Mucosa of rectum (tissue), 2 donors: ENCODE results near the gene NPR1.
"Not testable (repeated sequence)": the region's sequence is repeated elsewhere in the genome, so short reads cannot be mapped to it uniquely, and the experiment has no call there.

Source experiments
- H3K27ac ChIP-seq, 2 donors: one replicate each; pipeline ENCODE4 v1.7.0; 2013; ENCODE audit warnings: inconsistent platforms in 2 of 2, low read depth in 2 of 2, low read length in 2 of 2
- H3K27me3 ChIP-seq, 2 donors: one replicate each; pipeline ENCODE4 v1.7.0; 2013; ENCODE audit warnings: low read length in 2 of 2; ENCODE audit not compliant: control insufficient read depth in 2 of 2, insufficient read depth in 2 of 2
- H3K36me3 ChIP-seq, 2 donors: one replicate each; pipeline ENCODE4 v1.7.0; 2013; ENCODE audit warnings: low read length in 2 of 2; ENCODE audit not compliant: control insufficient read depth in 2 of 2, insufficient read depth in 2 of 2
- H3K4me1 ChIP-seq, 2 donors: one replicate each; pipeline ENCODE4 v1.7.0; 2013; ENCODE audit warnings: low read length in 2 of 2, mild to moderate bottlenecking in 1 of 2; ENCODE audit not compliant: control insufficient read depth in 2 of 2, insufficient read depth in 2 of 2
- H3K4me3 ChIP-seq, 2 donors: one replicate each; pipeline ENCODE4 v1.7.0; 2013; ENCODE audit warnings: low read length in 2 of 2
- H3K9ac ChIP-seq, 2 donors: one replicate each; pipeline ENCODE4 v1.7.0; 2013; ENCODE audit warnings: low read length in 2 of 2, low read depth in 1 of 2, mild to moderate bottlenecking in 1 of 2
- H3K9me3 ChIP-seq, 2 donors: one replicate each; pipeline ENCODE4 v1.7.0; 2013; ENCODE audit warnings: low read length in 2 of 2; ENCODE audit not compliant: control insufficient read depth in 2 of 2
- donor health status: healthy.
- donor health status: Normal muscosa, but diverticular disease.

The NPR1 gene

GRCh38 chr1:153662269-153662668 is 16.2 kb upstream of the NPR1 start:
- H3K4me3 ChIP-seq, result no peak overlapping the region
- H3K36me3 ChIP-seq, result peaks cover 61 to 63% of the 10 kb centered on the region in 2 donors
- no peaks in the 10 kb centered on the region for H3K27me3 ChIP-seq
- peaks cover 8 to 11% of the 10 kb centered on the region in 2 donors for H3K4me1 ChIP-seq
- no peak overlapping the region for H3K9ac ChIP-seq
- no peak overlapping the region for H3K27ac ChIP-seq
- H3K9me3 ChIP-seq, result no peaks in the 10 kb centered on the region

- Histone ChIP-seq H3K36me3 (peaks cover 70% of the 10 kb centered on the region in 2 donors), H3K9me3 (no peaks in the 10 kb centered on the region), H3K9ac (no peak overlapping the region), H3K27ac (no peak overlapping the region), H3K27me3 (no peaks in the 10 kb centered on the region), H3K4me3 (no peak overlapping the region), H3K4me1 (peaks cover 7 to 11% of the 10 kb centered on the region in 2 donors)
Measured at GRCh38 chr1:153663211-153663610, 15.3 kb upstream of the NPR1 start.

GRCh38 chr1:153667439-153667838 is 11.0 kb upstream of the NPR1 start:
- no peaks in the 10 kb centered on the region for H3K27me3 ChIP-seq
- H3K36me3 ChIP-seq, result peaks cover 62 to 64% of the 10 kb centered on the region in 2 donors
- H3K4me1 ChIP-seq, result peaks cover 9% of the 10 kb centered on the region in 2 donors
- no peak overlapping the region for H3K27ac ChIP-seq
- H3K9me3 ChIP-seq, result no peaks in the 10 kb centered on the region
- H3K4me3 ChIP-seq, result no peak overlapping the region
- no peak overlapping the region for H3K9ac ChIP-seq

- not testable (repeated sequence) for H3K9ac ChIP-seq, H3K4me3 ChIP-seq, H3K27ac ChIP-seq, H3K27me3 ChIP-seq, H3K9me3 ChIP-seq, H3K4me1 ChIP-seq
- H3K36me3 ChIP-seq, result peaks cover 50 to 52% of the 10 kb centered on the region in 2 donors
Measured at GRCh38 chr1:153668672-153669071, 9.8 kb upstream of the NPR1 start.

GRCh38 chr1:153669606-153670005 is 8.9 kb upstream of the NPR1 start:
- peaks cover 9% of the 10 kb centered on the region in 2 donors for H3K4me1 ChIP-seq
- no peak overlapping the region for H3K27ac ChIP-seq
- peaks cover 42 to 43% of the 10 kb centered on the region in 2 donors for H3K36me3 ChIP-seq
- H3K4me3 ChIP-seq, result peak overlapping the region; percentile 71 to 96
- H3K9ac ChIP-seq, result peak overlapping the region in 1 of 2 donors; percentile 79
- H3K27me3 ChIP-seq, result no peaks in the 10 kb centered on the region
- no peaks in the 10 kb centered on the region for H3K9me3 ChIP-seq

- H3K9ac ChIP-seq, result peak overlapping the region; percentile 79 to 83
- peaks cover 34 to 36% of the 10 kb centered on the region in 2 donors for H3K36me3 ChIP-seq
- no peaks in the 10 kb centered on the region for H3K27me3 ChIP-seq
- H3K27ac ChIP-seq, result peak overlapping the region; percentile 72 to 82
- peaks cover 9% of the 10 kb centered on the region in 2 donors for H3K4me1 ChIP-seq
- H3K9me3 ChIP-seq, result no peaks in the 10 kb centered on the region
- H3K4me3 ChIP-seq, result peak overlapping the region; percentile 71 to 96
Measured at GRCh38 chr1:153670257-153670858, 8.1 kb upstream of the NPR1 start.

GRCh38 chr1:153670859-153671627 is 7.4 kb upstream of the NPR1 start, which contains the start of gene ILF2:
Gene ILF2, minus strand, starts transcription at chr1:153670993. Its CDS starts 71 bp downstream, at chr1:153670922.
- Histone ChIP-seq H3K27me3 (no peaks in the 10 kb centered on the region), H3K9ac (peak within 1 kb of the TSS; percentile 79 to 83), H3K9me3 (no peaks in the 10 kb centered on the region), H3K36me3 (peaks cover 27 to 29% of the 10 kb centered on the region in 2 donors), H3K4me3 (peak within 1 kb of the TSS; percentile 74 to 96), H3K27ac (peak within 1 kb of the TSS; percentile 82 to 88), H3K4me1 (peaks cover 9% of the 10 kb centered on the region in 2 donors)

DNA sequence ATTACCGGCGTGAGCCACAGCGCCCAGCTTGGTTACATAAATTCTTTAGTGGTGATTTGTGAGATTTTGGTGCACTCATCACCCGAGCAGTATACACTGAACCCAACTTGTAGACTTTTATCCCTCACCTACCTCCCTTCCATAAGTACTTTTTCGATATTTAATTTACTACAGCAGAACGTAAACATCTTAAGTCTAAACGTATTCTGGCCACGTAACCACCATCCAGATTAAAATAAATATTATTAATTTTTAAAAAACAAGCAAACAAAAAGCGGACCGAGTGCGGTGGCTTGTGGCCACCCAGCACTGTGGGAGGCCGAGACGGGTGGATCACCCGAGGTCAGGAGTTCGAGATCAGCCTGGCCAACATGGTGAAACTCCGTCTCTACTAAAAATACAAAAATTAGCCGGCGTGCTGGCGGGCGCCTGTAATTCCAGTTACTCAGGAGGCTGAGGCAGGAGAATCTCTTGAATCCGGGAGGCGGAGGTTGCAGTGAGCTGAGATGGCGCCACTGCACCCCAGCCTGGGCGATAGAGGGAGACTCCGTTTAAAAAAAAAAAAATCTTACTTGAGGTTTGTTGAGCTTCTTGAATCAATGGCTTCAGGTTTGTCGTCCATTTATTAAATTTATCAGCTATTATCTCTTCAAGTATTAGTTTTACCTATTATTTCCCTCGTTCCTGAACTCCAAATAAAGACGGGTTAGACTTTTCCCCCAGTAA is 6.7 kb upstream of the NPR1 start:
- Histone ChIP-seq H3K27ac (peak overlapping the region; percentile 78 to 88), H3K9ac (peak overlapping the region; percentile 71 to 83), H3K36me3 (peaks cover 20 to 22% of the 10 kb centered on the region in 2 donors), H3K4me3 (peak overlapping the region; percentile 74 to 77)
- not testable (repeated sequence) for H3K27me3 ChIP-seq, H3K4me1 ChIP-seq, H3K9me3 ChIP-seq

DNA sequence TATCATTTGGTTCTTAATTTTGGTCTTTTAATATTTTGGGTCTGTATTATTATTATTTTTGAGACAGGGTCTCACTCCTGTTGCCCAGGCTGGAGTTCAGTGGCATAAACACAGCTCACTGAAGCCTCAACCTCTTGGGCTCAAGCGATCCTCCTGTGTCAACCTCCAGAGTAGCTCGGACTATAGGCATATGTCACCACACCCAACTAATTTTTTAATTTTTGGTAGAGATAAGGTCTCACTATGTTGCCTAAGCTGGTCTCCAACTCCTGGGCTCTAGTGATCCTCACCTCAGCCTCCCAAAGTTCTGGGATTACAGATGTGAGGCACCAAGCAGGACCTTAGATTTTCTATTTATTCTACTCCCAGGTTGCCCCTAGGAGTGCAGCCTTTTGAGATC is 5.0 kb upstream of the NPR1 start:
- Histone ChIP-seq H3K27me3 (peaks cover 4 to 8% of the 10 kb centered on the region in 2 donors), H3K27ac (no peak overlapping the region), H3K9me3 (no peaks in the 10 kb centered on the region), H3K9ac (no peak overlapping the region), H3K4me1 (peaks cover 16 to 17% of the 10 kb centered on the region in 2 donors), H3K4me3 (no peak overlapping the region), H3K36me3 (peaks cover 4 to 6% of the 10 kb centered on the region in 2 donors)
